Activated T-cell treated with anti-CD3 and anti-CD28 coated beads, Interleukin-2, amount 50 U/mL, for 4 hours (primary cell): ENCODE results near the gene KRTAP2-1. TPM values are rescaled to one million over a fixed set of nuclear protein-coding genes. Genes with fewer than 3 reads are reported as not detected.
"Not testable (repeated sequence)": the region's sequence is repeated elsewhere in the genome, so short reads cannot be mapped to it uniquely, and the experiment has no call there.

Source experiments
- ATAC-seq, 2 donors: fragments of 200-7000 bp; cut with Tn5 transposase; one replicate each; pipeline ENCODE4 v1.10.0; 2021
- DNase-seq: peaks from one replicate; pipeline ENCODE4 v3.0.0-alpha.2; 2020
- H3K27me3 Mint-ChIP-seq: one replicate; pipeline ENCODE4 v1.8.0; 2021; ENCODE audit warnings: low read depth, mixed read lengths
- H3K36me3 Mint-ChIP-seq: one replicate; pipeline ENCODE4 v1.8.0; 2022; ENCODE audit warnings: mixed read lengths; ENCODE audit not compliant: insufficient read depth
- H3K4me1 Mint-ChIP-seq: one replicate; pipeline ENCODE4 v1.8.0; 2021; ENCODE audit warnings: low read depth, mixed read lengths
- H3K4me3 Mint-ChIP-seq: one replicate; pipeline ENCODE4 v1.8.0; 2021; ENCODE audit warnings: mild to moderate bottlenecking, moderate library complexity, mixed read lengths
- H3K9me3 Mint-ChIP-seq: one replicate; pipeline ENCODE4 v1.8.0; 2021; ENCODE audit warnings: mixed read lengths
- total RNA-seq, 3 donors: library from RNA; stranded (reverse); gene quantifications; one replicate each; pipeline ENCODE4 v1.2.1, GENCODE V29; 2021

Gene KRTAP2-1
- total RNA-seq, 3 donors from 2014 or later: not detected

DNA sequence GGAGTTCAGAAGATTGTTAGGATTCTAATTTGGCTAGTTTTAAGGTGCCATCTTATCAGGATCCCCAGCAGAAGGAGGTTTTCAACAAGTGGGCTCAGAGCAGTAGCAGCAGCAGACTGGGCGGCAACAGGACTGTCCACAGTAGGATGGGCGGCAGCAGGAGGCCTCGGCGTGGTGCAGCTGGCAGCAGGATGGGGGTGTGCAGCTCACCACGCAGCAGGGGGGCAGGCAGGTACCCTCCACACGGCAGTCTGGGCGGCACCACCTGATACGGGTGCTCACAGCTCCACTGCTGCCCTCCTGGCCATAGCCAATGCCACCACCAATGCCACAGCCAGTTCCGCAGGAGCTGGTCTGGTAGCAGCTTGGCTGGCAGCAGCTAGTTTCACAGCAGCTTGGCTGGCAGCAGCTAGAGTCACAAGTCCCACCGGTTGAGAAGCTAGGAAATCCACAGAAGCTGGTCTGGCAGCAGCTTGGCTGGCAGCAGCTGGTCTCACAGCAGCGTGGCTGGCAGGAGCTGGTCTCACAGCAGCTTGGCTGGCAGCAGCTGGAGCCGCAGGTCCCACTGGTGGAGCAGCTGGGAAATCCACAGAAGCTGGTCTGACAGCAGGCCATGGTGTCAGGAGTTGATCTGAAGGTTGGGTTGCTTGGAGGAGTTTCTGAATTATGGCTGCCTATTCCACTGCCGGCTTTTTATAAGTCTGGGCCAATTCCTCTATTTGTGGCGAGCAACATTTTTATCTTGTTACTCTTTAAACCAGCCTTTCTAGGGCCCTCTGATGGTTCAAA is 6.1 kb downstream of the KRTAP2-1 start, which contains the start of gene KRTAP1-1:
KRTAP1-1 (minus strand) TSS at position 668 of the 789 bp plus-strand sequence; CDS start at position 615, 53 bp downstream.
- H3K36me3 Mint-ChIP-seq, H3K9me3 Mint-ChIP-seq, H3K4me1 Mint-ChIP-seq, H3K4me3 Mint-ChIP-seq, ATAC-seq, DNase-seq: not testable (repeated sequence)
- H3K27me3 Mint-ChIP-seq: peaks cover 20% of the 10 kb centered on the region

- no peak overlapping the region for H3K4me3 Mint-ChIP-seq
- H3K27me3 Mint-ChIP-seq: peaks cover 19% of the 10 kb centered on the region
- H3K4me1 Mint-ChIP-seq: no peaks in the 10 kb centered on the region
- ATAC-seq (no peak), DNase-seq (no peak)
- no peaks in the 10 kb centered on the region for H3K9me3 Mint-ChIP-seq
- H3K36me3 Mint-ChIP-seq: no peaks in the 10 kb centered on the region
Measured at GRCh38 chr17:41037853-41038350, 9.2 kb downstream of the KRTAP2-1 start.

GRCh38 chr17:41034346-41034935 is 12.7 kb downstream of the KRTAP2-1 start, which contains the start of gene KRTAP1-3:
Gene KRTAP1-3, minus strand, starts transcription at chr17:41034874. Its CDS starts 53 bp downstream, at chr17:41034821.
- H3K9me3 Mint-ChIP-seq, H3K4me3 Mint-ChIP-seq, H3K36me3 Mint-ChIP-seq, H3K4me1 Mint-ChIP-seq, ATAC-seq, DNase-seq: not testable (repeated sequence)
- H3K27me3 Mint-ChIP-seq: peaks cover 28% of the 10 kb centered on the region

DNA sequence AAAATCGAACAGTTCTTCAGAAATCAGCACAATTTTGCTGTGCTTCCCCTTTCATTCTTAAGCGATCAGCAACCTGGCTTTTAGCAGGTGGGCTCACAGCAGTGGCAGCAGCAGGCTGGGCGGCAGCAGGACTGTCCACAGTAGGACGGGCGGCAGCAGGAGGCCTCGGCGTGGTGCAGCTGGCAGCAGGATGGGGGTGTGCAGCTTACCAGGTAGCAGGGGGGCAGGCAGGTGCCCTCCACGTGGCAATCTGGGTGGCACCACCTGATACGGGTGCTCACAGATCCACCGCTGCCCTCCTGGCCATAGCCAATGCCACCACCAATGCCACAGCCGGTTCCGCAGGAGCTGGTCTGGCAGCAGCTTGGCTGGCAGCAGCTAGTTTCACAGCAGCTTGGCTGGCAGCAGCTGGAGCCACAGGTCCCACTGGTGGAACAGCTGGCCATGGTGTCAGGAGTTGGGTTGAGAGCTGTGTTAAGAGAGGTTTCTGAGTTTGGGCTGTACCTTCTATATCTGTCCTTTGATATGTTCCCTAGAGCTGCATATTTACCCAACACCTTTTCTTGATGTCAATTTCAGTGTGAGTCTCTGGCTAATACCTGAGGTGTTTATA is 17.4 kb downstream of the KRTAP2-1 start, which contains the start of gene KRTAP1-4:
KRTAP1-4 (minus strand) TSS at position 563 of the 613 bp plus-strand sequence; CDS start at position 446, 117 bp downstream.
- DNase-seq: no peak
- Mint-ChIP-seq H3K9me3 (no peaks in the 10 kb centered on the region), H3K4me3 (no peak within 1 kb of the TSS), H3K36me3 (no peaks in the 10 kb centered on the region), H3K4me1 (no peaks in the 10 kb centered on the region), H3K27me3 (peaks cover 33% of the 10 kb centered on the region)
- no peak for ATAC-seq

DNA sequence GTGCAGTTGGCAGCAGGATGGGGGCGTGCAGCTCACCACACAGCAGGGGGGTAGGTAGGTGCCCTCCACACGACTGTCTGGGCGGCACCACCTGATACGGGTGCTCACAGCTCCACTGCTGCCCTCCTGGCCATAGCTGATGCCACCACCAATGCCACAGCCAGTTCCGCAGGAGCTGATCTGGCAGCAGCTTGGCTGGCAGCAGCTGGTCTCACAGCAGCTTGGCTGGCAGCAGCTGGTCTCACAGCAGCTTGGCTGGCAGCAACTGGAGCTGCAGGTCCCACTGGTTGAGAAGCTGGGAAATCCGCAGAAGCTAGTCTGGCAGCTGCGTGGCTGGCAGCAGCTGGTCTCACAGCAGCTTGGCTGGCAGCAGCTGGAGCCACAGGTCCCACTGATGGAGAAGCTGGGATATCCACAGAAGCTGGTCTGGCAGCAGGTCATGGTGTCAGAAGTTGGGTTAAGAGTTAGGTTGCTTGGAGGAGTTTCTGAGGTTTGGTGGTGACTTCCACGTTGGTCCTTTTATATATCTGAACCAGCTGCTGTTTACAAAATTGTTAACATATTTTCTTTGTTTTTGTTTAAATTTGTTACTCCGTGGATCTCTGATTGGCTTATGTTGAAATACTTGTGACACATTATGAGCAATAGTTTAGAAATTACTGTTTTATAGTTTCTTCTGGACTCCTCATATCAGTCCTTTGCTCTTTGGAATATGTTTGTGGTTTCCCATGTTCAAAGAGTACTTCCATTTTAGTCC is 20.2 kb downstream of the KRTAP2-1 start, which contains the start of gene KRTAP1-5:
KRTAP1-5 (minus strand) TSS at position 494 of the 757 bp plus-strand sequence; CDS start at position 441, 53 bp downstream.
- H3K4me3 Mint-ChIP-seq: no peak within 1 kb of the TSS
- no peaks in the 10 kb centered on the region for H3K4me1 Mint-ChIP-seq
- no peak for DNase-seq
- no peaks in the 10 kb centered on the region for H3K36me3 Mint-ChIP-seq
- H3K9me3 Mint-ChIP-seq: no peaks in the 10 kb centered on the region
- ATAC-seq: no peak
- peaks cover 20% of the 10 kb centered on the region for H3K27me3 Mint-ChIP-seq

DNA sequence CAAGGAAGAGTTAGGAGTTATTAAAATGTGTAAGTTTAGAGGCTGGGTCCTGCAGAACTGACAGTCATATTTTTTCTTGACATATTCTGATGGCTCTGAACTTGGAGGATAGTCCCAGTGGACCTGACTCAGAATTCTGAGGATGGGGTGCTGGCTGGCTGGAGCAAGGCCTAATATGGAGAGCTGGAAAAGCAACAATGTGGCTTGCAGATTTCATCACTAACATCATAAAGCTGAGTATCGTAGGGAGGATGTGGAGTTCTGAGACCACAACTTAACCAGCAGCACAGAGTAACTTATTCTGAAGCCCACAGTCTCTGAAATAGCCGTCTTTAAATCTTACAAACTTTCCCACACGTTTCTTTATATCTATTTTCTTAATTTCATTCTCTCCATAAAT is 22.4 kb downstream of the KRTAP2-1 start:
- Mint-ChIP-seq H3K9me3 (no peaks in the 10 kb centered on the region), H3K27me3 (peaks cover 11% of the 10 kb centered on the region), H3K4me1 (no peaks in the 10 kb centered on the region), H3K36me3 (no peaks in the 10 kb centered on the region), H3K4me3 (no peak overlapping the region)
- DNase-seq (no peak), ATAC-seq (no peak)

DNA sequence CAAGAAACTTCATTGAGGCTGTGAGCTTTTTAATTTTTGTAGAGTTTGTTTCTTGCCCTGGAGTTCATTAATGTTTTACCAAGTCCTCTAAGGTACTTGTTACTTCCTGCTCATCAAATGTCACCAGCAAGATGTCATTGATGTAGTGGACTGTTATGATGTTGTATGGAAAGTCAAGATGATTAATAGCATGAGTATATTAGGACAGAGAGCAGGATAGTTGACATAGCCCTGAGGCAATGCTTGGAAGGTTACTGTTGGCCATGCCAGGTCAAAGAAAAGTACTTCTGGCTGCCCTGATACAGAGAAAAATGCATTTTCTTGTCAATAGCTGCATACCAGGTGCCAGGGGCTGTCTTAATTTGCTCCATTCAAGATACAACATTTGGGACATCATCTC is 26.8 kb downstream of the KRTAP2-1 start:
- Mint-ChIP-seq H3K27me3 (no peaks in the 10 kb centered on the region), H3K4me3 (no peak overlapping the region), H3K36me3 (no peaks in the 10 kb centered on the region), H3K4me1 (no peaks in the 10 kb centered on the region), H3K9me3 (no peaks in the 10 kb centered on the region)
- no peak for ATAC-seq
- DNase-seq: no peak

- Mint-ChIP-seq H3K27me3 (peaks cover 4% of the 10 kb centered on the region), H3K4me1 (no peaks in the 10 kb centered on the region), H3K4me3 (no peak overlapping the region), H3K36me3 (no peaks in the 10 kb centered on the region), H3K9me3 (no peaks in the 10 kb centered on the region)
- no peak for DNase-seq
- no peak for ATAC-seq
Measured at GRCh38 chr17:41019415-41019814, 27.7 kb downstream of the KRTAP2-1 start.

GRCh38 chr17:41018541-41018940 is 28.6 kb downstream of the KRTAP2-1 start:
- DNase-seq (no peak), ATAC-seq (no peak)
- Mint-ChIP-seq H3K36me3 (no peaks in the 10 kb centered on the region), H3K27me3 (peaks cover 4% of the 10 kb centered on the region), H3K9me3 (no peaks in the 10 kb centered on the region), H3K4me1 (no peaks in the 10 kb centered on the region), H3K4me3 (no peak overlapping the region)

GRCh38 chr17:41016578-41017215 is 30.4 kb downstream of the KRTAP2-1 start:
- ATAC-seq: no peak
- H3K4me3 Mint-ChIP-seq: no peak overlapping the region
- no peaks in the 10 kb centered on the region for H3K36me3 Mint-ChIP-seq
- H3K9me3 Mint-ChIP-seq: no peaks in the 10 kb centered on the region
- peaks cover 4% of the 10 kb centered on the region for H3K27me3 Mint-ChIP-seq
- DNase-seq: no peak
- no peaks in the 10 kb centered on the region for H3K4me1 Mint-ChIP-seq

DNA sequence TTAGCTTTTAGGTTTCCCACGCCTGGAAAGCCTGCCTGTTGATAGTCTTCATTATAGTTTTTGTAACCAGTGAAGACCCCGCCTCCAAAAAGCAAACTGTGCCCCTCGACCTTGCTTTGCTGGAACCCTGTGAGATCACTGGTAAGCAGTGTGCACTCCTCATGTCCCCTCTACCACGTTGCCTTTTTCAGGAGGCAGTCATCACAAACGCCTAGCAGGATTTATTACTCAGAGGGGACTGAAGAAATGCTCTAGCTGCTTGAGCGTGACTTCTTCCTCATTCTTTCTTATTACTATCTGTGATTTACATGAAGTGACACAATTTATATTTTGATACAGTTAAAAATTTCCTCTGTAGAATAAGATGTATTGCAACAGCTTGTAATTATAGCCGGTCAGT is 31.7 kb downstream of the KRTAP2-1 start:
- H3K27me3 Mint-ChIP-seq: peaks cover 4% of the 10 kb centered on the region
- no peaks in the 10 kb centered on the region for H3K9me3 Mint-ChIP-seq

DNA sequence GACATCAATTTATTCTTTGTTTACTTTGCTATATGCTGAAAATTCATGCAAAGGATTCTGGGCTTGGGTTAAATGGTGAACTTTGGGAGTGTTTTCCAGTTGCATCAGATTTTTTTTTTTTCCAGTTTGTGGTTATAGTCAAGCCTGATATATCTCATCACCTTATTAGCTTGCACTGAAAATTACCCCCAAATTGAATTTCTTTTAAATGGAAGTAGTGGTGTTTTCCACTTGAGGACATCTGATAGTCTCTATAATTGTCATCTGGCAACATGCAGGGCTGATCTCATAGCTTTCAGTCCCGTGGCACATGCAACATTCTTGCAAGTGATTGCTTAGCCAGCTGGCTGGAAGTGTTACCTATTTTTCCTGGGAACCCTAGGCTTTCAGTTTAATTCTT is 33.5 kb downstream of the KRTAP2-1 start:
- no peak for ATAC-seq

More for the DNA sequence above, 31.7 kb downstream of the KRTAP2-1 start:
- Mint-ChIP-seq H3K4me3 (no peak overlapping the region), H3K4me1 (no peaks in the 10 kb centered on the region), H3K36me3 (no peaks in the 10 kb centered on the region)
- no peak for ATAC-seq
- DNase-seq: no peak

DNA sequence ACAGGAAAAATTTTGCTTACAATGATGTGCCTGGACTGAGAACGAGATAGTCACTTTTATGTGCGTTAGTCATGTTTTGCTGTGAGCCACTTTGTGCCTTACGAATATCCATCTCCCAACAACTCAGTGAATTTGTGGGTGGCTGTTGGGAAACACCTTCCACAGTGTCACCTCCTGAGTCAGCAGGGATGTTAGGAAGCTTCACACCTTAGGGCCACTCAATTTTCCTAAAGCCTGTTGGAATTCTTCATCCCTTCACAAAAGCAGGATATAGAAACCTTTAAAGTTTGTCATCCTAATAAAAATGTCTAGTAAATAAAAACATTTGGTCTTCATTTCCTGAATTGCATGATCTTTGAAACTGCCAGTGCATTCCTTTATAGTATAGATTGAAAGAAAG is 33.9 kb downstream of the KRTAP2-1 start:
- DNase-seq (no peak), ATAC-seq (no peak)
- H3K27me3 Mint-ChIP-seq: peaks cover 4% of the 10 kb centered on the region
- H3K4me3 Mint-ChIP-seq: no peak overlapping the region
- no peaks in the 10 kb centered on the region for H3K36me3 Mint-ChIP-seq
- H3K4me1 Mint-ChIP-seq: no peaks in the 10 kb centered on the region
- H3K9me3 Mint-ChIP-seq: no peaks in the 10 kb centered on the region

More for the DNA sequence above, 33.5 kb downstream of the KRTAP2-1 start:
- Mint-ChIP-seq H3K4me1 (no peaks in the 10 kb centered on the region), H3K36me3 (no peaks in the 10 kb centered on the region), H3K9me3 (no peaks in the 10 kb centered on the region), H3K27me3 (peaks cover 4% of the 10 kb centered on the region), H3K4me3 (no peak overlapping the region)
- no peak for DNase-seq
